IMR-90 (cell line): Measurements from ENCODE around the gene GCSH. TPM values are rescaled to one million over a fixed set of nuclear protein-coding genes. Genes with fewer than 3 reads are reported as not detected.

Source experiments
- ATAC-seq: fragments of 200-7000 bp; cut with Tn5 transposase; 2 replicates; pipeline ENCODE4 v1.9.1; 2020; ENCODE audit warnings: low read depth, mild to moderate bottlenecking, moderate library complexity
- BruUV-seq: library from RNA; stranded (reverse); fragments of 400-500 nt; replicated peaks from 2 replicates; lab custom pipeline; 2021; lab: Mats Ljungman, UMichigan
- CTCF ChIA-PET: fragments of 300-600 bp; formaldehyde crosslinking; extraction: SDS; loops from one replicate; lab custom pipeline; 2021; ENCODE audit warnings: antibody characterized with exemption; lab: Yijun Ruan, JAX
- POLR2A ChIA-PET: fragments of 300-600 bp; sonication (Branson Sonifier 250); formaldehyde crosslinking; loops from one replicate; lab custom pipeline; 2022; ENCODE audit warnings: antibody characterized with exemption; ENCODE audit not compliant: unreplicated experiment; lab: Charles Lee
- DNase-seq: peaks from one replicate; pipeline ENCODE4 v3.0.0; 2013
- H2AFZ ChIP-seq: replicated peaks from 2 replicates; pipeline ENCODE3; 2013; ENCODE audit warnings: low read length, mild to moderate bottlenecking; ENCODE audit not compliant: poor library complexity
- H2AK5ac ChIP-seq: 2 replicates; pipeline ENCODE4 v1.6.1; 2013; ENCODE audit warnings: low read depth, low read length, inconsistent platforms
- H2AK9ac ChIP-seq: replicated peaks from 2 replicates; pipeline ENCODE3; 2013; ENCODE audit warnings: mild to moderate bottlenecking, low read depth, low read length, moderate library complexity; ENCODE audit not compliant: poor library complexity
- H2BK120ac ChIP-seq: 2 replicates; pipeline ENCODE4 v1.6.1; 2013; ENCODE audit warnings: low read depth, low read length, inconsistent platforms
- H2BK15ac ChIP-seq: 3 replicates; pipeline ENCODE4 v1.6.1; 2013; ENCODE audit warnings: low read depth, low read length, inconsistent platforms
- H2BK20ac ChIP-seq: 2 replicates; pipeline ENCODE4 v1.6.1; 2013; ENCODE audit warnings: low read depth, mild to moderate bottlenecking, inconsistent platforms, low read length, moderate library complexity
- H2BK5ac ChIP-seq: 2 replicates; pipeline ENCODE4 v1.6.1; 2013; ENCODE audit warnings: mild to moderate bottlenecking, low read depth, low read length, inconsistent platforms; ENCODE audit not compliant: poor library complexity, severe bottlenecking
- H3K14ac ChIP-seq: replicated peaks from 2 replicates; pipeline ENCODE4 v1.6.1; 2013; ENCODE audit warnings: low read depth, low read length, inconsistent platforms
- H3K18ac ChIP-seq: 2 replicates; pipeline ENCODE4 v1.6.1; 2013; ENCODE audit warnings: low read depth, low read length, control low read depth
- H3K23ac ChIP-seq: 2 replicates; pipeline ENCODE4 v1.6.1; 2013; ENCODE audit warnings: low read depth, low read length, inconsistent platforms
- H3K27ac ChIP-seq: 2 replicates; pipeline ENCODE4 v1.5.1; 2013; ENCODE audit warnings: mild to moderate bottlenecking, control low read depth, low read length; ENCODE audit not compliant: insufficient read depth
- H3K27me3 ChIP-seq: 2 replicates; pipeline ENCODE4 v1.6.1; 2013; ENCODE audit warnings: low read length; ENCODE audit not compliant: control insufficient read depth, insufficient read depth
- H3K36me3 ChIP-seq: 2 replicates; pipeline ENCODE4 v1.6.1; 2013; ENCODE audit warnings: low read length, mixed read lengths; ENCODE audit not compliant: control insufficient read depth, insufficient read depth
- H3K4ac ChIP-seq: 2 replicates; pipeline ENCODE4 v1.6.1; 2013; ENCODE audit warnings: low read depth, low read length, inconsistent platforms
- H3K4me1 ChIP-seq: 2 replicates; pipeline ENCODE4 v1.6.1; 2013; ENCODE audit warnings: low read length, mixed read lengths; ENCODE audit not compliant: control insufficient read depth, insufficient read depth
- H3K4me2 ChIP-seq: 2 replicates; pipeline ENCODE4 v1.6.1; 2013; ENCODE audit warnings: low read depth, mild to moderate bottlenecking, control low read depth, low read length, moderate library complexity
- H3K4me3 ChIP-seq: 2 replicates; pipeline ENCODE4 v1.5.1; 2013; ENCODE audit warnings: low read depth, mild to moderate bottlenecking, control low read depth, low read length, moderate library complexity; ENCODE audit not compliant: insufficient read depth
- H3K56ac ChIP-seq: 2 replicates; pipeline ENCODE4 v1.6.1; 2013; ENCODE audit warnings: low read length, inconsistent platforms; ENCODE audit not compliant: insufficient read depth; ENCODE audit errors: extremely low read depth
- H3K79me1 ChIP-seq, 2 experiments: 2 replicates each; pipeline ENCODE4 v1.6.1; 2013; ENCODE audit warnings: low read length in 2 of 2, inconsistent platforms in 1 of 2, low read depth in 1 of 2
- H3K9ac ChIP-seq: 2 replicates; pipeline ENCODE4 v1.6.1; 2013; ENCODE audit warnings: low read depth, low read length, control low read depth
- H3K9me1 ChIP-seq: 2 replicates; pipeline ENCODE4 v1.6.1; 2013; ENCODE audit warnings: low read length, inconsistent platforms; ENCODE audit not compliant: insufficient read depth
- H3K9me3 ChIP-seq: 2 replicates; pipeline ENCODE4 v1.6.1; 2013; ENCODE audit warnings: low read length; ENCODE audit not compliant: control insufficient read depth, insufficient read depth
- H4K20me1 ChIP-seq: 2 replicates; pipeline ENCODE4 v1.6.1; 2013; ENCODE audit warnings: low read length, inconsistent platforms; ENCODE audit not compliant: insufficient read depth
- H4K5ac ChIP-seq: 2 replicates; pipeline ENCODE4 v1.6.1; 2013; ENCODE audit warnings: mild to moderate bottlenecking, low read depth, low read length, control low read depth
- H4K8ac ChIP-seq, 2 experiments: 2 replicates each; pipeline ENCODE4 v1.6.1; 2013; ENCODE audit warnings: low read depth in 2 of 2, low read length in 2 of 2, control low read depth in 1 of 2, inconsistent platforms in 1 of 2
- H4K91ac ChIP-seq: 2 replicates; pipeline ENCODE4 v1.6.1; 2013; ENCODE audit warnings: low read depth, low read length, inconsistent platforms; ENCODE audit not compliant: insufficient read depth
- CEBPB ChIP-seq: IDR thresholded peaks from 2 replicates; pipeline ENCODE4 v1.6.1; 2012; ENCODE audit warnings: low read depth, low read length, improper control_type of control experiment
- CHD1 ChIP-seq: IDR thresholded peaks from 2 replicates; pipeline ENCODE4 v1.6.1; 2012; ENCODE audit warnings: low read depth, low read length, improper control_type of control experiment
- ELK1 ChIP-seq: fragments of 150-350 bp; IDR thresholded peaks from 2 replicates; pipeline ENCODE4 v1.6.1; 2016; ENCODE audit warnings: low read depth, mild to moderate bottlenecking, low read length, moderate library complexity, borderline replicate concordance
- FOS ChIP-seq: fragments of 150-350 bp; IDR thresholded peaks from 2 replicates; pipeline ENCODE4 v1.6.1; 2016; ENCODE audit warnings: low read depth, low read length
- POLR2A ChIP-seq: IDR thresholded peaks from 2 replicates; pipeline ENCODE4 v1.6.1; 2012; ENCODE audit warnings: mild to moderate bottlenecking, low read depth, low read length
- RAD21 ChIP-seq: IDR thresholded peaks from 2 replicates; pipeline ENCODE4 v1.6.1; 2012; ENCODE audit warnings: low read length, improper control_type of control experiment
- RCOR1 ChIP-seq: IDR thresholded peaks from 2 replicates; pipeline ENCODE4 v1.6.1; 2012; ENCODE audit warnings: mild to moderate bottlenecking, low read length, improper control_type of control experiment; ENCODE audit not compliant: insufficient replicate concordance
- WGBS, 2 experiments: methylation state at CpG; one replicate each; pipeline versions ENCODE4 v1.1.5 to v1.1.7; 2013; ENCODE audit warnings: missing lambda C conversion rate in 2 of 2; ENCODE audit not compliant: insufficient read length in 1 of 2; ENCODE audit errors: extremely low coverage in 2 of 2; 5-methylcytosine and 5-hydroxymethylcytosine counted together
- dilution Hi-C: fragments of 300-500 bp; cut with HindIII; formaldehyde crosslinking; loops from one replicate; pipeline ENCODE4 v1.14.3; 2018; ENCODE audit warnings: low sequenced_read_pairs; ENCODE audit not compliant: unreplicated experiment
- in situ Hi-C: fragments of 300-500 bp; cut with MboI; formaldehyde crosslinking; loops from 3 replicates; pipeline ENCODE4 v1.14.3; 2019; ENCODE audit warnings: low sequenced_read_pairs, inconsistent platforms, mixed read lengths
- intact Hi-C: fragments of 100-400 bp; cut with micrococcal nuclease; formaldehyde crosslinking; loops from 2 replicates; pipeline ENCODE4 v1.10.0; 2022
- polyA plus RNA-seq, 3 experiments: library from polyadenylated mRNA; depleted of rRNA; stranded (reverse); fragments of >200 nt; gene quantifications; 2 replicates each; pipeline ENCODE4 v1.2.3, GENCODE V29; 2012; ENCODE audit warnings: low replicate concordance in 1 of 3
- total RNA-seq: library from RNA; depleted of rRNA; stranded (reverse); fragments of >200 nt; gene quantifications from 2 replicates; pipeline ENCODE4 v1.2.3, GENCODE V29; 2012
- TF ChIP-seq, protein P1 (sequence below): conservative IDR thresholded peaks from 2 replicates; pipeline ENCODE4 v1.5.1; 2012; ENCODE audit warnings: mild to moderate bottlenecking, low read depth, low read length, improper control_type of control experiment
- TF ChIP-seq, protein P2 (sequence below): fragments of 150-350 bp; IDR thresholded peaks from 2 replicates; pipeline ENCODE4 v1.6.1; 2017; ENCODE audit warnings: mild to moderate bottlenecking, antibody characterized with exemption, low read length, low read depth

Gene GCSH
- total and polyA plus RNA-seq, 2 of the 4 experiments (the other 2 are of a cell fraction), result 9.3 to 21.2 TPM

GRCh38 chr16:81107511-81107910 is 11.3 kb upstream of the GCSH start:
- H3K18ac ChIP-seq, result no peak overlapping the region
- H3K9ac ChIP-seq, result no peak overlapping the region
- no peaks in the 10 kb centered on the region for H3K9me3 ChIP-seq
- no peak overlapping the region for H4K91ac ChIP-seq
- H2BK5ac ChIP-seq, result no peak overlapping the region
- H3K23ac ChIP-seq, result no peak overlapping the region
- dilution Hi-C loops, result no loop called here
- no peak overlapping the region for H3K4me3 ChIP-seq
- H3K9me1 ChIP-seq, result no peaks in the 10 kb centered on the region
- no peak overlapping the region for H3K56ac ChIP-seq
- no peak overlapping the region for H3K4me2 ChIP-seq
- WGBS, 2 experiments, result no CpG with 5 or more reads among the region's 11 CpGs
- no peak overlapping the region for H3K14ac ChIP-seq
- H2AK9ac ChIP-seq, result no peak overlapping the region
- H3K4me1 ChIP-seq, result no peaks in the 10 kb centered on the region
- ChIA-PET POLR2A (no interaction called here), CTCF (no interaction called here)
- no TSS peak for BruUV-seq
- H2BK15ac ChIP-seq, result no peak overlapping the region
- TF ChIP-seq POLR2A (no peak), RAD21 (no peak), FOS (no peak), ELK1 (no peak), CHD1 (no peak), RCOR1 (no peak), CEBPB (no peak)
- TF ChIP-seq, protein P1, sequence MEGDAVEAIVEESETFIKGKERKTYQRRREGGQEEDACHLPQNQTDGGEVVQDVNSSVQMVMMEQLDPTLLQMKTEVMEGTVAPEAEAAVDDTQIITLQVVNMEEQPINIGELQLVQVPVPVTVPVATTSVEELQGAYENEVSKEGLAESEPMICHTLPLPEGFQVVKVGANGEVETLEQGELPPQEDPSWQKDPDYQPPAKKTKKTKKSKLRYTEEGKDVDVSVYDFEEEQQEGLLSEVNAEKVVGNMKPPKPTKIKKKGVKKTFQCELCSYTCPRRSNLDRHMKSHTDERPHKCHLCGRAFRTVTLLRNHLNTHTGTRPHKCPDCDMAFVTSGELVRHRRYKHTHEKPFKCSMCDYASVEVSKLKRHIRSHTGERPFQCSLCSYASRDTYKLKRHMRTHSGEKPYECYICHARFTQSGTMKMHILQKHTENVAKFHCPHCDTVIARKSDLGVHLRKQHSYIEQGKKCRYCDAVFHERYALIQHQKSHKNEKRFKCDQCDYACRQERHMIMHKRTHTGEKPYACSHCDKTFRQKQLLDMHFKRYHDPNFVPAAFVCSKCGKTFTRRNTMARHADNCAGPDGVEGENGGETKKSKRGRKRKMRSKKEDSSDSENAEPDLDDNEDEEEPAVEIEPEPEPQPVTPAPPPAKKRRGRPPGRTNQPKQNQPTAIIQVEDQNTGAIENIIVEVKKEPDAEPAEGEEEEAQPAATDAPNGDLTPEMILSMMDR, result no peak
- TF ChIP-seq, protein P2, sequence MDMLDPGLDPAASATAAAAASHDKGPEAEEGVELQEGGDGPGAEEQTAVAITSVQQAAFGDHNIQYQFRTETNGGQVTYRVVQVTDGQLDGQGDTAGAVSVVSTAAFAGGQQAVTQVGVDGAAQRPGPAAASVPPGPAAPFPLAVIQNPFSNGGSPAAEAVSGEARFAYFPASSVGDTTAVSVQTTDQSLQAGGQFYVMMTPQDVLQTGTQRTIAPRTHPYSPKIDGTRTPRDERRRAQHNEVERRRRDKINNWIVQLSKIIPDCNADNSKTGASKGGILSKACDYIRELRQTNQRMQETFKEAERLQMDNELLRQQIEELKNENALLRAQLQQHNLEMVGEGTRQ, result no peak
- intact Hi-C loops, result no loop called here
- H4K8ac ChIP-seq, result no peak overlapping the region
- in situ Hi-C loops, result no loop called here
- DNase-seq, result no peak
- no peaks in the 10 kb centered on the region for H3K36me3 ChIP-seq
- no peak overlapping the region for H2AK5ac ChIP-seq
- no peaks in the 10 kb centered on the region for H4K20me1 ChIP-seq
- ATAC-seq, result no peak
- H4K5ac ChIP-seq, result no peak overlapping the region
- no peak overlapping the region for H2BK120ac ChIP-seq
- H3K79me1 ChIP-seq, result no peaks in the 10 kb centered on the region
- no peak overlapping the region for H2BK20ac ChIP-seq
- no peaks in the 10 kb centered on the region; the same call in none of the 2 replicates for H3K27me3 ChIP-seq
- no peak overlapping the region for H2AFZ ChIP-seq
- H3K27ac ChIP-seq, result no peak overlapping the region
- no peak overlapping the region for H3K4ac ChIP-seq
